ENCODE measurements around the gene NRSN1.

The NRSN1 gene

DNA sequence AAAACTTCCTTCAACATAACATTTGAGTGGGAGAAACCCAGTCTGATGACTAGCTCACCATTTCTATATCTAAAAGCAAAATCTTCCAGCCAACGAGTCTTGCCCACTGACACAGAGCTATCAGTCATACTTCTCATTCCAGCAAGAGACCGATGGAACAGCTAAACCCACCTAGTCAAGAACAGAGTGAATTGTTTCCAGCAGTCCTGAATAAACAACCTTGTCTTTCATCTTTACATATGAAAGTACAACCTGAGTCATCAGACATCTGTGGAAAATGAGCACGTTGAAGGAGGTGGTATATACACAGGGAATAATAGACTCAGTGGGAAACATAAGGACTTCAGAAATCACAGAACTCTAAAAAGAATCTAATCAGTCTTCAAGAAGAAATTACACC is 23.8 kb downstream of the NRSN1 start:
- H3K4me1 Mint-ChIP-seq (ENCODE audit: low read depth), result no peaks in the 10 kb centered on the region
- no peak overlapping the region for H3K27ac Mint-ChIP-seq

DNA sequence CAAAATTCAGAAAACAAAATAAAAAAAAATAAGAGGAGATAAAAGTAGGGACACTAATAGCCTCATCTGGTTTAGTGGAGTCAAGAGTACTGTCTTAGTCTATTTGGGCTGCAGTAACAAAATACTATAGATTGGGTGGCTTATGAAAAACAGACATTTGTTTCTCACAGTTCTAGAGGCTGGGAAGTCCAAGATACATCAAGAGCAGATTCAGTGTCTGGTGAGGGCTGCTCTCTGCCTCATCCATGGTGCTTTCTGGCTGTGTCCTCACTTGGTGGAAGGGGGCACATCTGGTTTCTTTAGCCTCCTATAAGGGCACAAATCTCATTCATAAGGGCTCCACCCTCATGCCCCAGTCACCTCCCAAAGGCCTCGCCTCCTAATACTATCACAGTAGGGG is 26.0 kb downstream of the NRSN1 start:
- Mint-ChIP-seq H3K9me3 (no peaks in the 10 kb centered on the region), H3K4me3 (no peak overlapping the region), H3K27ac (no peak overlapping the region), H3K27me3 (peaks cover 16% of the 10 kb centered on the region), H3K4me1 (ENCODE audit: low read depth) (no peaks in the 10 kb centered on the region), H3K36me3 (ENCODE audit: low read depth) (no peaks in the 10 kb centered on the region)
- DNase-seq, result no peak

More for the DNA sequence above, 23.8 kb downstream of the NRSN1 start:
- no peak overlapping the region for H3K4me3 Mint-ChIP-seq
- no peak for DNase-seq
- H3K36me3 Mint-ChIP-seq (ENCODE audit: low read depth), result no peaks in the 10 kb centered on the region
- H3K27me3 Mint-ChIP-seq, result peaks cover 12% of the 10 kb centered on the region
- H3K9me3 Mint-ChIP-seq, result no peaks in the 10 kb centered on the region

DNA sequence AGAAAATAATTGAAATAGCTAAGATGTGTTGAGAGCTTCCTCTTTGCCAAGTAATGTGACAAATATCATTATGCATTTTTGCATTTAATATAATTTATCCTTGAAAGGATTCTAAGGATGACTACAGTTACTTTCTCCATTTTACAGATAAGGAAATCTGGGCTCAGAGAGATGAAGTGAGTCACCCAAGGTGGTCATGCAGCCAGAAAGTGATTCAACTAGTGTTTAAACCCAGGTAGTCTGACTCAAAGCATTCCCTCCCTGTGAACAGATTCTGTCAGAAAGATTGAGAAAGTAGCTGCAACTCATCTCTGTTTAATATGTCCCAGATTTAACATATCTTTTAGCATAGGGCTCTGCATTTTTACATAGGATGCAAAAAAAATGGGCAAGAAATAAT is 28.1 kb downstream of the NRSN1 start:
- H3K36me3 Mint-ChIP-seq (ENCODE audit: low read depth), result no peaks in the 10 kb centered on the region
- H3K27ac Mint-ChIP-seq, result no peak overlapping the region
- H3K9me3 Mint-ChIP-seq, result no peaks in the 10 kb centered on the region
- H3K27me3 Mint-ChIP-seq, result peaks cover 19% of the 10 kb centered on the region
- no peak overlapping the region for H3K4me3 Mint-ChIP-seq
- H3K4me1 Mint-ChIP-seq (ENCODE audit: low read depth), result no peaks in the 10 kb centered on the region
- no peak for DNase-seq

DNA sequence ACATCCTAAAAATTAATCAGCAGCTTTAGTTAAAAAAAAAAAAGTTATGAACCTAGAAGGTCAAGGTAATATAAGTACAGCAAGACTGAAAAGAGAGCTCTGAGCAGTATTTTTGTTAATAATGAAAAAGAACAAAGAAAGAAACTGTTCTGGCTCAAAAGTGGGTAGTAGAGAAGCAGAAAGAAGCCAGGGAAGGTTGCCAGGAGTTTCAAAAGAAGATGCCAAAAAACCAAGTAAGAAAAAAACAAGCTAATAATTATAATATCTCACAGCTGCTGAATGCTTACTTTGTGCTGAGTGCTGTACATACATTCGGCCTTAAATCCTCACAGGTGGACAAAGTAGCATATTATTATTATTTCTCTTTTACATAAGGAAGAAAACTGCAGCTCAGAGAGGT is 31.9 kb downstream of the NRSN1 start:
- peaks cover 15% of the 10 kb centered on the region for H3K27me3 Mint-ChIP-seq
- H3K9me3 Mint-ChIP-seq, result no peaks in the 10 kb centered on the region
- DNase-seq, result no peak
- H3K4me1 Mint-ChIP-seq (ENCODE audit: low read depth), result no peaks in the 10 kb centered on the region
- H3K36me3 Mint-ChIP-seq (ENCODE audit: low read depth), result no peaks in the 10 kb centered on the region
- no peak overlapping the region for H3K4me3 Mint-ChIP-seq
- H3K27ac Mint-ChIP-seq, result no peak overlapping the region

DNA sequence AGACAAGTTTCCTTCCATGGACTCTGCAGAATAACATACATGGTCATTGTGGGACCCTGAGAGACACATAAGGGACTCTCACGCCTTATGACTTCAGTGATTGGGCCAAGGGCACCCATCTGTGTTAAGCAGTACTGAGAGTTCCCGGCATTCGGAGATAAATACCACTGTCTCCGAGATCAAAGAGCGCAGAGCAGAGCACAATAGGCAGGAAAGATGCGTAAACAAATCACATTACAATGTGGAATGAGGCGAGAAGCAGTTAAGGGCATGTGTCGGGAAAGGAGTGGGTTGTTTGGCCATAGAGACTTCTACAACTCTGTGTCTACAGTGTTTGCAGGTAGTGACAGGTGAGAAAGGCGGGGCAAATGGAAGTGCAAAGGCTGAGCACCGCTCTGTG is 57.6 kb downstream of the NRSN1 start:
- H3K9me3 Mint-ChIP-seq, result no peaks in the 10 kb centered on the region
- no peak for DNase-seq
- H3K27me3 Mint-ChIP-seq, result peaks cover 9% of the 10 kb centered on the region
- H3K27ac Mint-ChIP-seq, result no peak overlapping the region
- H3K36me3 Mint-ChIP-seq (ENCODE audit: low read depth), result no peaks in the 10 kb centered on the region
- H3K4me3 Mint-ChIP-seq, result no peak overlapping the region
- H3K4me1 Mint-ChIP-seq (ENCODE audit: low read depth), result no peaks in the 10 kb centered on the region

DNA sequence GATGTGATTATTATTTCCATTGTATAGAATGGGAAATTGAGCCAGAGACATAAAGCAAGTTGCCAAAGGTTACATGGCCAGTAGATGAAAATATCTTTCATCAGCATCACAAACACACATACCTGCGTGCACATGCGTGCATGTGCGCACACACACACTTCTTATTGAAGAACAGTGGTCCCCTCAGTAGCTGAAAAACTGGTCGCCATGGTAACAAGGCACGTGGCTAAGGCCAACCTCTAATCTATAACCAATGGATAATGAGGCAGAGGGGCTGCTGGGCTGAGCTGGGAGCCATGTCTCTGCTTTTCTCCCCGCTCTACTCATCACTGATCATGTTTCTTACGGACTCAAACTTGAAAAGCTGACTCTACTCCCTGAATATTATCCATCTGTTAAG is 60.3 kb downstream of the NRSN1 start:
- H3K4me1 Mint-ChIP-seq (ENCODE audit: low read depth), result no peaks in the 10 kb centered on the region
- no peak for DNase-seq

DNA sequence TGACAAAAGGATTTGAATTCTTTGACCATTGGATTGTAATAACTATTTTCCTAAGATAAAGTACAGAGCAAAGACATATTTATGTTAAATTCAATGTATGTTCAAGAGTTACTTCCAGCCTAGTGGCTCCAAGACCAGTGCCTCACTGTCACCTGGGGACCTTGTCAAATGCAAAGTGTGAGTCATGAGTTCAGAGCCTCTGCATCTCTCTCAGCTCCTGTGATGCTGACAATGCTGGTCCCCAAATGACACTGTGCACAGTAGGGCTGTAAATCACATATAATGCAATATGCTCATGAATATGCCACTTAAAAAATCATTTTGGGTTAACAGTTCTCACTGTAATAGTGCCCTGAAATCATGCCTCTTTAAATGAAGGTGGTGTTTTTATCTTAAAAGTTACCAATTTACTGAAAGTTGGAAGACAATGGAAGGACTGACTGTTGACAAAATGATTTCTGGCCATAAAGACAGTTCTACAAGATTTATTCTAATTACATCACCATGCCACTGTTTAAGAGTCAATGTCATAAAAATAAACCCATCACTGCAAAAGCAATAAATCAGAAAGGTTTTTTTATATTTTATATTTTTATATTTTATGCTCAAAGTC is 62.1 kb downstream of the NRSN1 start:
- Mint-ChIP-seq H3K27ac (no peak overlapping the region), H3K27me3 (peaks cover 23% of the 10 kb centered on the region), H3K4me3 (no peak overlapping the region), H3K9me3 (no peaks in the 10 kb centered on the region), H3K4me1 (ENCODE audit: low read depth) (no peaks in the 10 kb centered on the region), H3K36me3 (ENCODE audit: low read depth) (no peaks in the 10 kb centered on the region)
- no peak for DNase-seq

More for the DNA sequence above, 60.3 kb downstream of the NRSN1 start:
- H3K36me3 Mint-ChIP-seq (ENCODE audit: low read depth), result no peaks in the 10 kb centered on the region
- H3K27ac Mint-ChIP-seq, result no peak overlapping the region
- H3K27me3 Mint-ChIP-seq, result peaks cover 21% of the 10 kb centered on the region
- no peak overlapping the region for H3K4me3 Mint-ChIP-seq
- H3K9me3 Mint-ChIP-seq, result no peaks in the 10 kb centered on the region

DNA sequence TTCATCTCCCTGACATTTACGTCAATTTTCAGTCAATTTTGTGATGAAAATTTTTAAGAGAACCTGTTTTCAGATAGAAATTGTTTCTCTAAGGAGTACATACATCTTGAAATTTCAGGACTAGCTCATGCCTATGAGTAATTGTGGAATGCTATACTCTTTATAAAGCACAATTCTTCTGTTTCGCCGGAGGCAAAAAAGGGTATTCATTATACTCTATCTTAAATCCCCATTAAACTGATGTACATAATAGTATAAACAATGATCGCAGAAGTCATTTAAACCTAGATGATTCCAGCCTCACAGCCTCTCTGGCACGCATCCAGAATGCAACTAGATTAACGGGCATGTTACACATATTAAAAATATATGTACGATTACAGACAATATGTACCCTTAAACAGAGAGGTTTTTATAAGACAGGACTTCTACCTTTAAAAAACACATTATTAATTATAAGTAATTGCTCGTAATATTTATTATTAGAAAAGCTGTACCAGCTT is 62.6 kb downstream of the NRSN1 start:
- no peaks in the 10 kb centered on the region for H3K9me3 Mint-ChIP-seq
- H3K27ac Mint-ChIP-seq, result no peak overlapping the region
- no peaks in the 10 kb centered on the region for H3K4me1 Mint-ChIP-seq (ENCODE audit: low read depth)
- H3K4me3 Mint-ChIP-seq, result no peak overlapping the region
- DNase-seq, result no peak
- no peaks in the 10 kb centered on the region for H3K36me3 Mint-ChIP-seq (ENCODE audit: low read depth)
- H3K27me3 Mint-ChIP-seq, result peaks cover 26% of the 10 kb centered on the region

DNA sequence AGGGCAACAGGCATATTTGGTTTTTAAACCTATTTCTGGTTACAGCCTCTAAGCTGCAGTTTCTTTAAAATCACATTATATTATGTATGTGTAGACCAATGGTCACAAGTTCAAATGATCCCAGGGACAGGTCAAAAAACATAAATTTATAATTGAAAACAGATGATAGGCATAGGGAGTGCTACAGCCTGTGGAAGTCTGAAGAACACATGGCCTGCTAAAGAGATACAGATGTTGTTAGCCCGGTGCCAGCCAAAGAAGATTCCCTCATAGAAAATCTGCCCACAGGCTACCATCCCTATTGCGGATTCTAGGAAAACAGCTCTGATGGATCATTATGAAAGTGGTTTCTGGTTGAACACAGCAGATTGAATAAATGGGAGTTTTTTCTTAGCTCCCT is 65.3 kb downstream of the NRSN1 start:
- H3K27ac Mint-ChIP-seq, result no peak overlapping the region
- H3K27me3 Mint-ChIP-seq, result peaks cover 29% of the 10 kb centered on the region
- no peaks in the 10 kb centered on the region for H3K4me1 Mint-ChIP-seq (ENCODE audit: low read depth)
- no peak overlapping the region for H3K4me3 Mint-ChIP-seq
- no peak for DNase-seq
- H3K9me3 Mint-ChIP-seq, result no peaks in the 10 kb centered on the region
- H3K36me3 Mint-ChIP-seq (ENCODE audit: low read depth), result no peaks in the 10 kb centered on the region

DNA sequence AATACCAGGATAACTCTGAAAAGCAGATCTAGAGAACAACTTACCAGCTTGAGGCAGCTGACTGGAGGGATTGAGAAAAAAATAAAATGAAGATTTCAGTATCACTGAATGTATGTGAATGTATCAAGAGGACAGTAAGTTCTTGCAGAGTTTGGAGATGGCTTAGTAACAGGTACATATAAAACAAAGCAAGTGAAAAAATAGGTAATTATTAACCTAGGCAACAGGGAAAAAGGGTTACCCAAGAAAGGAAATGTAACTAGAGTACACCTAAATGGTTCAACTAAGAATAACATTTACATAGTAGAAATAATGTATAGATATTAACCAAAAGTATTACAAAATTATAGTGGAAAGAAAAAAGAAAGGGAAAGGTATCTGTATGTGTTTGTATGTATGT is 67.3 kb downstream of the NRSN1 start:
- Mint-ChIP-seq H3K27me3 (peaks cover 33% of the 10 kb centered on the region), H3K9me3 (no peaks in the 10 kb centered on the region), H3K4me3 (no peak overlapping the region), H3K27ac (no peak overlapping the region), H3K36me3 (ENCODE audit: low read depth) (no peaks in the 10 kb centered on the region), H3K4me1 (ENCODE audit: low read depth) (no peaks in the 10 kb centered on the region)
- DNase-seq, result no peak

DNA sequence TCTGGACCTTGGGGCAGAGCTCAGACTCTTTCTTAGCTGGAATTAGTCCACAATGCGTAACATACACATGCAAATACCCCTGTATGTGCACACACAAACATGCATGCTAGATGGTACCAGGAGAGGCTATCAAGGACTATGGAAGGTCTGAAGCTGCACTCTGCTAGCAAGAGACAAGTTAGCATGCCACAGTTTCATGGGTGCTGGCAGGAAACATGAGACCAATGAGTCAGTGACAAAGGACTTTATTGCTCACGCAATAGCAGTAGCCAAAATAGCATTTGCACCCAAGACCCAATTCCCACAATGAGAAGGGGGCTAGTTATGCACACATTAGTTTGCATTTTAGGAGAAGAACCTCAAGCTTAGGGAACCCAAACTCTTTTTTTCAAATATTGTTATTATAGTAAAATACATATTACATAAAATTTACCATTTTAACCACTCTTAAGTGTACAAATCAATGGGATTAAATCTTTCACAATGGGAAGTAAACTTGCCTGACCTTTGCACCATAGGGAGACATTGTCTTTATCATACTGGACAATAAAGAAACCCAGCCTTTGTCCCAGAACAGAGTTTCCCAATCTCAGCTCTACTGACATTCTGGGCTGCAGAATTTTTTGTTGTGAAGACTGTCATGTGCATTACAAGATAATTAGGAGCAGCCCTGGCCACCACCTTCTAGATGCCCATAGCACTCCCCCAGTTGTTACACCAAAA is 69.1 kb downstream of the NRSN1 start:
- peaks cover 30% of the 10 kb centered on the region for H3K27me3 Mint-ChIP-seq
- no peaks in the 10 kb centered on the region for H3K4me1 Mint-ChIP-seq (ENCODE audit: low read depth)
- DNase-seq, result no peak
- H3K4me3 Mint-ChIP-seq, result no peak overlapping the region
- H3K36me3 Mint-ChIP-seq (ENCODE audit: low read depth), result no peaks in the 10 kb centered on the region
- no peak overlapping the region for H3K27ac Mint-ChIP-seq
- H3K9me3 Mint-ChIP-seq, result no peaks in the 10 kb centered on the region

DNA sequence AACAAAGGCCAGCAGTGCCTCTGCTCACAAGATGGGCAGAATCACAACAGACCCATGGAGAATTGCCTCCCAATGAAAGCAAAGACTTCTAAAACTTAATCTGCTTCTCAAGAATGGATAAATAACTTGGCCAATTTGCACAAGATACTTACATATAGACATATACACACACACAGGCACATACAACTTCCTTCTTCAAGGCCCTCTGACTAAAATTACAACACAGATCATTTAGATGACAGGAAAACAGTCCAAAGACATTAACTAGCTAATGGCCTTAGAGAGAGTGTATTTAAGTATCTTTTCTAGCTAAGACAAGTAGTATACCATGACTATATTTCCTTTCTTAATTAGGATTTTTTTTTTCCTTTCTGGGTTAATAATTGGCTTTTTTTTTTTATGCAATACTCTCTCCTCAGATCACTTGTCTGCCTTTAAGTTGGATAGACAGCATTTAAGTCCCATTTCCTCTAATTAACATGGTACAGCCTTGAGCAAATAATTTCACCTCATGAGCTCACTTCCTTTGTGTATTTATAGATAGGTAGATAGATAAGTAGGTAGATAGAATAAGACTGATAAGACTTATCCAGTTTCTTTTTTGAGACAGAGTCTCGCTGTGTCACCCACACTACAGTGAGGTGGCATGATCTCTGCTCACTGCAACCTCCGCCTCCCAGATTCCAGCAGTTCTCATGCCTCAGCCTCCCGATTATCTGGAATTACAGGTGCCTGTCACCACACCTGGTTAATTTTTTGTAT is 70.0 kb downstream of the NRSN1 start:
- no peaks in the 10 kb centered on the region for H3K4me1 Mint-ChIP-seq (ENCODE audit: low read depth)
- no peak for DNase-seq
- no peak overlapping the region for H3K4me3 Mint-ChIP-seq
- H3K27ac Mint-ChIP-seq, result no peak overlapping the region
- H3K9me3 Mint-ChIP-seq, result no peaks in the 10 kb centered on the region
- H3K36me3 Mint-ChIP-seq (ENCODE audit: low read depth), result no peaks in the 10 kb centered on the region
- peaks cover 31% of the 10 kb centered on the region for H3K27me3 Mint-ChIP-seq

Measured in activated T-cell treated with anti-CD3 and anti-CD28 coated beads, Interleukin-2, amount 50 U/mL, for 24 hours (primary cell).